Measurements from ENCODE around the gene ARFGAP3. TPM values are rescaled to one million over a fixed set of nuclear protein-coding genes. Genes with fewer than 3 reads are reported as not detected.

Gene ARFGAP3
- total and polyA plus RNA-seq, 2 experiments from 2014 or later = 53.7 to 89.5 TPM

DNA sequence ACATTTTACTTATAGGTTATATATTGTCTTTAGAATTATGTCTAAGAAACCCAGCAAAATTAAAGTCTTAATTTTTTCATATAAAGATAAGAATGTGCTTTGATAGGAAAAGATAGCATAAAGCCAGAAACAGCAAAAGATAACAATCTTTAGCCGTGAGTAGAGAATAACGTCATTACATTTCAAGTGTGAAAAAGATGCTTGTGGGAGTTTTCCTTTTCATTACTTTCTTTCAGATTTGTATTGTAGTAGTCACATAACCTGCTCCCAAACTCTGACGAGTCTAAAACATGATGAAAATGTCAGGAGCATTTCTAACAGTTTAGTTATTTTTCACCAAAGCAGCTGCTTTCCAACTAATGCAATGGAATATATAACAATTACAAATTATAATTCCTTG lies 31.3 kb downstream of the ARFGAP3 start:
- Histone ChIP-seq H3K79me2 (no peaks in the 10 kb centered on the region), H3K4me1 (ENCODE audit: insufficient read depth) (no peaks in the 10 kb centered on the region), H3K4me2 (no peak overlapping the region), H3K27ac (no peak overlapping the region), H3K9me2 (replicated peaks; ENCODE audit: insufficient read depth) (no peaks in the 10 kb centered on the region), H3K4me3 (no peak overlapping the region), H2AFZ (no peak overlapping the region), H3K36me3 (replicated peaks; ENCODE audit: insufficient read depth, low read depth) (no peaks in the 10 kb centered on the region), H3K9me3 (ENCODE audit: low read depth) (no peaks in the 10 kb centered on the region), H4K20me1 (ENCODE audit: insufficient read depth, poor library complexity, severe bottlenecking) (no peaks in the 10 kb centered on the region), H3K27me3 (no peaks in the 10 kb centered on the region)
- no peak for DNase-seq (ENCODE audit: low spot score)
- TF ChIP-seq EZH2phosphoT487 (IDR thresholded peaks at IDR 0.05; ENCODE audit: low read depth, severe bottlenecking, unreplicated experiment) (no peak), EZH2 (IDR thresholded peaks at IDR 0.05; ENCODE audit: borderline replicate concordance) (no peak)
- TF ChIP-seq, protein P1, sequence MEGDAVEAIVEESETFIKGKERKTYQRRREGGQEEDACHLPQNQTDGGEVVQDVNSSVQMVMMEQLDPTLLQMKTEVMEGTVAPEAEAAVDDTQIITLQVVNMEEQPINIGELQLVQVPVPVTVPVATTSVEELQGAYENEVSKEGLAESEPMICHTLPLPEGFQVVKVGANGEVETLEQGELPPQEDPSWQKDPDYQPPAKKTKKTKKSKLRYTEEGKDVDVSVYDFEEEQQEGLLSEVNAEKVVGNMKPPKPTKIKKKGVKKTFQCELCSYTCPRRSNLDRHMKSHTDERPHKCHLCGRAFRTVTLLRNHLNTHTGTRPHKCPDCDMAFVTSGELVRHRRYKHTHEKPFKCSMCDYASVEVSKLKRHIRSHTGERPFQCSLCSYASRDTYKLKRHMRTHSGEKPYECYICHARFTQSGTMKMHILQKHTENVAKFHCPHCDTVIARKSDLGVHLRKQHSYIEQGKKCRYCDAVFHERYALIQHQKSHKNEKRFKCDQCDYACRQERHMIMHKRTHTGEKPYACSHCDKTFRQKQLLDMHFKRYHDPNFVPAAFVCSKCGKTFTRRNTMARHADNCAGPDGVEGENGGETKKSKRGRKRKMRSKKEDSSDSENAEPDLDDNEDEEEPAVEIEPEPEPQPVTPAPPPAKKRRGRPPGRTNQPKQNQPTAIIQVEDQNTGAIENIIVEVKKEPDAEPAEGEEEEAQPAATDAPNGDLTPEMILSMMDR (IDR thresholded peaks at IDR 0.05; ENCODE audit: poor library complexity) = no peak
- 78% methylated on average over 3 of the region's 3 CpGs for WGBS (ENCODE audit: low lambda C conversion rate, missing lambda C conversion rate)

DNA sequence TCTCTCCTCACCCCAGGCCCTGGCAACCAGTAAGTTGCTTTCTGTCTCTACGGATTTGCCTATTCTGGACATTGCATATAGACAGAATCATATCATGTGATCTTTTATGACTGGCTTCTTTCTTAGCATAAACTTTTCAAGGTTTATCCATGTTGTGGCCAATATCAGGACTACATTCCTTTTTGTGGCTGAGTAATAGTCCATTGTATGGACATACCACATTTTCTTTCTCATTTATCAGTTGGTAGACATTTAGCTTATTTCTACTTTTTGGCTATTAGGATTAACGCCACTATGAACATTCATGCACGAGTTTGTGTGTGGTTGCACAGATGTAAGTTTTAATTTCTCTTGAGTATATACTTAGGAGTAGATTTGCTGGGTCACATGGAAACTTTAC lies 35.7 kb downstream of the ARFGAP3 start:
- Histone ChIP-seq H3K9me3 (ENCODE audit: low read depth) (no peaks in the 10 kb centered on the region), H2AFZ (no peak overlapping the region), H3K4me2 (no peak overlapping the region), H4K20me1 (ENCODE audit: insufficient read depth, poor library complexity, severe bottlenecking) (no peaks in the 10 kb centered on the region), H3K27ac (no peak overlapping the region), H3K27me3 (no peaks in the 10 kb centered on the region), H3K79me2 (no peaks in the 10 kb centered on the region), H3K36me3 (replicated peaks; ENCODE audit: insufficient read depth, low read depth) (no peaks in the 10 kb centered on the region), H3K4me3 (no peak overlapping the region), H3K9me2 (replicated peaks; ENCODE audit: insufficient read depth) (no peaks in the 10 kb centered on the region), H3K4me1 (ENCODE audit: insufficient read depth) (no peaks in the 10 kb centered on the region)
- 98% methylated on average over 3 of the region's 3 CpGs for WGBS (ENCODE audit: low lambda C conversion rate, missing lambda C conversion rate)
- no peak for DNase-seq (ENCODE audit: low spot score)
- no peak for TF ChIP-seq EZH2phosphoT487 (IDR thresholded peaks at IDR 0.05; ENCODE audit: low read depth, severe bottlenecking, unreplicated experiment)
- no peak for TF ChIP-seq EZH2 (IDR thresholded peaks at IDR 0.05; ENCODE audit: borderline replicate concordance)
- TF ChIP-seq, protein P1 (IDR thresholded peaks at IDR 0.05; ENCODE audit: poor library complexity) = no peak

- no peak overlapping the region for H3K27ac ChIP-seq
- H3K36me3 ChIP-seq (replicated peaks; ENCODE audit: insufficient read depth, low read depth) = no peaks in the 10 kb centered on the region
Observed at GRCh38 chr22:42820045-42820763, 36.9 kb downstream of the ARFGAP3 start.

More at GRCh38 chr22:42820045-42820763, 36.9 kb downstream of the ARFGAP3 start:
- no peaks in the 10 kb centered on the region for H3K79me2 ChIP-seq
- H3K9me2 ChIP-seq (replicated peaks; ENCODE audit: insufficient read depth) = no peaks in the 10 kb centered on the region
- no peaks in the 10 kb centered on the region for H3K4me1 ChIP-seq (ENCODE audit: insufficient read depth)
- H3K27me3 ChIP-seq = no peaks in the 10 kb centered on the region
- H3K9me3 ChIP-seq (ENCODE audit: low read depth) = no peaks in the 10 kb centered on the region
- DNase-seq (ENCODE audit: low spot score) = peak; percentile 49
- WGBS (ENCODE audit: low lambda C conversion rate, missing lambda C conversion rate) = 83% methylated on average over 9 of the region's 9 CpGs
- no peak overlapping the region for H3K4me2 ChIP-seq
- no peaks in the 10 kb centered on the region for H4K20me1 ChIP-seq (ENCODE audit: insufficient read depth, poor library complexity, severe bottlenecking)
- TF ChIP-seq, protein P1 (IDR thresholded peaks at IDR 0.05; ENCODE audit: poor library complexity) = peak; percentile 52
- no peak for TF ChIP-seq EZH2 (IDR thresholded peaks at IDR 0.05; ENCODE audit: borderline replicate concordance)
- no peak for TF ChIP-seq EZH2phosphoT487 (IDR thresholded peaks at IDR 0.05; ENCODE audit: low read depth, severe bottlenecking, unreplicated experiment)
- H2AFZ ChIP-seq = no peak overlapping the region
- H3K4me3 ChIP-seq = no peak overlapping the region
